ENCODE measurements around the gene SLC16A10. TPM values are rescaled to one million over a fixed set of nuclear protein-coding genes. Genes with fewer than 3 reads are reported as not detected.

The SLC16A10 gene
- total and polyA plus RNA-seq, 2 donors (not counting 3 experiments of a cell fraction or from before 2014, with no cell fraction given), result not detected

DNA sequence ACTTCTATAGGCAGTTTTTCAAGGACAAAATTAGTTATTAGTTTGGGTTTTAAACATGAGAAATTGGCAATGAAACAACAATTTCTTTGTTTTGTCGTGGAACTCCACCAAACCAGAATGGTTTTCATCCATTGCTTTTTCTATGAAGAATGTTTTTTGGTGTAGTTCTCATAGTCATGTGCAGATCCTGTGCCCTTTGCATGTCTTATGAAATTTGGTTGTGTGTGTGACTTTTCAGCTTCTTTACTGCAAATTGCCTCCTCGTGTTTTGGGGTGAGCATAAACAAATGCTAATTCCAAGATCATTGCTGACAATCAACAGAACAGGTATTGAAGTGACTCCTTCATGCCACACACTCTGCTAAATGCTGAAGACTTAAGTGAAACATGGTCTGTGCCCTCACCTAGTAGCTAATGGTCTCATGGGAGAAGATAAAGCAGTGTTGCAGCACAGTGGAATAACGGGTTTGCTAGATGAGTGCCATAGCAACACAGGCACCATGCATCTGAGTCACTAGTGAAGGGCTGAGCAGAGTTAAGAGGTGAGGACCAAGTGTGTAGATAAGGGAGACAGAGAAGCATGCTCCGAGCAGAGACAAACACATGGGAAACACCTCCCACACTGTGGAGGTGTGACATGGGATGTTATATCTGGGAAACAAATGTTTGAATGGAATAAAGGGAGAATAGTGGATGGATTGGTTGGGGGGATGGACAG is 120.0 kb downstream of the SLC16A10 start:
- Histone ChIP-seq H3K9me3 (replicated peaks; ENCODE audit: control insufficient read depth, insufficient read depth, low read length) (no peaks in the 10 kb centered on the region), H3K79me2 (ENCODE audit: control insufficient read depth, insufficient read depth, low read length) (no peaks in the 10 kb centered on the region), H3K36me3 (ENCODE audit: control insufficient read depth in 2 of 2, extremely low read depth in 1 of 2, insufficient read depth in 2 of 2, low read length in 2 of 2) (no peaks in the 10 kb centered on the region), H3K4me2 (ENCODE audit: insufficient read depth, low read length) (no peak overlapping the region), H3K9me1 (replicated peaks; ENCODE audit: control insufficient read depth, extremely low read depth, insufficient read depth, low read length) (no peaks in the 10 kb centered on the region), H3K9ac (replicated peaks; ENCODE audit: extremely low read depth, insufficient read depth, low read length) (no peak overlapping the region), H3K4me1 (ENCODE audit: control insufficient read depth, extremely low read depth, insufficient read depth, low read length) (no peaks in the 10 kb centered on the region), H3K27me3 (ENCODE audit: control insufficient read depth in 2 of 2, insufficient read depth in 2 of 2, low read length in 2 of 2) (peaks cover 0 to 3% of the 10 kb centered on the region in 2 experiments), H4K20me1 (replicated peaks; ENCODE audit: control insufficient read depth, extremely low read depth, insufficient read depth, low read length) (no peaks in the 10 kb centered on the region), H3K4me3 (replicated peaks in 1 of 3; ENCODE audit: insufficient read depth in 1 of 3, low read depth in 1 of 3, low read length in 3 of 3) (no peak overlapping the region), H2AFZ (ENCODE audit: low read depth, low read length) (no peak overlapping the region), H3K27ac (ENCODE audit: insufficient read depth, low read depth, low read length) (no peak overlapping the region)
- ChIA-PET CTCF (interaction anchor here (4.4 to 5.8 kb wide), 2 partner anchors 149 to 196 kb away, joined by 60 to 64 read pairs; no protein-coding TSS in a partner anchor), POLR2A (no interaction called here)
- DNase-seq (ENCODE audit: low read depth, low spot score) (no peak), FAIRE-seq (no peak)
- dilution Hi-C loops (cut with MboI; ENCODE audit: extremely low pct_ligation_motif_present, low sequenced_read_pairs) (no loop called here), intact Hi-C loops (cut with micrococcal nuclease) (no loop called here)
- no peak for TF ChIP-seq GATA2 (IDR thresholded peaks at IDR 0.05; ENCODE audit: insufficient read depth, insufficient read length, low read depth, low read length)
- TF ChIP-seq EZH2 (IDR thresholded peaks at IDR 0.05; ENCODE audit: borderline replicate concordance, low read depth, low read length, severe bottlenecking), result no peak
- TF ChIP-seq POLR2A (IDR thresholded peaks at IDR 0.05; ENCODE audit: low read depth, low read length), result no peak
- TF ChIP-seq, protein P1, sequence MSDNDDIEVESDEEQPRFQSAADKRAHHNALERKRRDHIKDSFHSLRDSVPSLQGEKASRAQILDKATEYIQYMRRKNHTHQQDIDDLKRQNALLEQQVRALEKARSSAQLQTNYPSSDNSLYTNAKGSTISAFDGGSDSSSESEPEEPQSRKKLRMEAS (IDR thresholded peaks at IDR 0.05; ENCODE audit: insufficient read depth, insufficient read length), result no peak
- no peak for TF ChIP-seq JUN (IDR thresholded peaks at IDR 0.05; ENCODE audit: borderline replicate concordance, insufficient read depth, insufficient read length, low read depth)
- no peak for TF ChIP-seq POLR2AphosphoS5 (IDR thresholded peaks at IDR 0.05; ENCODE audit: insufficient read depth, low read depth, low read length)
- no peak for TF ChIP-seq MYC (IDR thresholded peaks at IDR 0.05; ENCODE audit: low read depth, low read length)
- no peak for TF ChIP-seq FOS (IDR thresholded peaks at IDR 0.05; ENCODE audit: borderline replicate concordance, insufficient read depth, low read length)
- TF ChIP-seq, protein P2, sequence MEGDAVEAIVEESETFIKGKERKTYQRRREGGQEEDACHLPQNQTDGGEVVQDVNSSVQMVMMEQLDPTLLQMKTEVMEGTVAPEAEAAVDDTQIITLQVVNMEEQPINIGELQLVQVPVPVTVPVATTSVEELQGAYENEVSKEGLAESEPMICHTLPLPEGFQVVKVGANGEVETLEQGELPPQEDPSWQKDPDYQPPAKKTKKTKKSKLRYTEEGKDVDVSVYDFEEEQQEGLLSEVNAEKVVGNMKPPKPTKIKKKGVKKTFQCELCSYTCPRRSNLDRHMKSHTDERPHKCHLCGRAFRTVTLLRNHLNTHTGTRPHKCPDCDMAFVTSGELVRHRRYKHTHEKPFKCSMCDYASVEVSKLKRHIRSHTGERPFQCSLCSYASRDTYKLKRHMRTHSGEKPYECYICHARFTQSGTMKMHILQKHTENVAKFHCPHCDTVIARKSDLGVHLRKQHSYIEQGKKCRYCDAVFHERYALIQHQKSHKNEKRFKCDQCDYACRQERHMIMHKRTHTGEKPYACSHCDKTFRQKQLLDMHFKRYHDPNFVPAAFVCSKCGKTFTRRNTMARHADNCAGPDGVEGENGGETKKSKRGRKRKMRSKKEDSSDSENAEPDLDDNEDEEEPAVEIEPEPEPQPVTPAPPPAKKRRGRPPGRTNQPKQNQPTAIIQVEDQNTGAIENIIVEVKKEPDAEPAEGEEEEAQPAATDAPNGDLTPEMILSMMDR (IDR thresholded peaks at IDR 0.05; ENCODE audit: extremely low read depth in 1 of 2, insufficient read depth in 1 of 2, low read depth in 1 of 2, low read length in 2 of 2), result no peak
- no TSS peak for BruUV-seq (replicated peaks)

All from endothelial cell of umbilical vein (primary cell).